CD4-positive, alpha-beta memory T cell (primary cell): ENCODE data around the gene CNTROB. TPM values are rescaled to one million over a fixed set of nuclear protein-coding genes. Genes with fewer than 3 reads are reported as not detected.

Experiments
- CTCF ChIA-PET: fragments of 350-600 bp; sonication (Branson Sonifier 250); formaldehyde crosslinking; loops from one replicate; lab custom pipeline; 2021; ENCODE audit warnings: inconsistent platforms; ENCODE audit not compliant: partially characterized antibody; lab: Charles Lee
- POLR2A ChIA-PET: fragments of 350-600 bp; sonication (Branson Sonifier 250); formaldehyde crosslinking; loops from one replicate; lab custom pipeline; 2021; ENCODE audit not compliant: partially characterized antibody; lab: Charles Lee
- DNase-seq, 5 donors: peaks; one replicate each; pipeline versions ENCODE4 v3.0.0 to v3.0.0-alpha.2; 2020 to 2022; ENCODE audit warnings: mixed read lengths in 1 of 5
- H3K27ac ChIP-seq: one replicate; pipeline ENCODE4 v1.7.0; 2013; ENCODE audit warnings: low read depth, low read length
- H3K27me3 ChIP-seq: 2 replicates; pipeline ENCODE4 v1.7.0; 2013; ENCODE audit warnings: mild to moderate bottlenecking, low read length, moderate library complexity; ENCODE audit not compliant: insufficient read depth
- H3K36me3 ChIP-seq: 2 replicates; pipeline ENCODE4 v1.7.0; 2013; ENCODE audit warnings: mild to moderate bottlenecking, low read length, moderate library complexity; ENCODE audit not compliant: insufficient read depth
- H3K4me1 ChIP-seq: 2 replicates; pipeline ENCODE4 v1.7.0; 2013; ENCODE audit warnings: mild to moderate bottlenecking, low read length, moderate library complexity; ENCODE audit not compliant: insufficient read depth
- H3K4me3 ChIP-seq, 2 donors: one replicate each; pipeline ENCODE4 v1.7.0; 2013; ENCODE audit warnings: low read length in 2 of 2, mild to moderate bottlenecking in 1 of 2
- H3K9me3 ChIP-seq, 2 donors: one replicate each; pipeline ENCODE4 v1.7.0; 2013; ENCODE audit warnings: low read length in 2 of 2, control low read depth in 1 of 2; ENCODE audit not compliant: control insufficient read depth in 1 of 2
- H3K27ac Mint-ChIP-seq, 7 donors: one replicate each; pipeline ENCODE4 v1.8.0; 2020 to 2021; ENCODE audit warnings: mixed read lengths in 7 of 7, mild to moderate bottlenecking in 6 of 7, inconsistent platforms in 3 of 7, moderate library complexity in 3 of 7
- H3K27me3 Mint-ChIP-seq, 2 donors: one replicate each; pipeline ENCODE4 v1.8.0; 2020 to 2021; ENCODE audit warnings: mixed read lengths in 2 of 2
- H3K36me3 Mint-ChIP-seq, 2 donors: one replicate each; pipeline ENCODE4 v1.8.0; 2020 to 2021; ENCODE audit warnings: mixed read lengths in 2 of 2, inconsistent platforms in 1 of 2, mild to moderate bottlenecking in 1 of 2
- H3K4me1 Mint-ChIP-seq, 4 donors: one replicate each; pipeline ENCODE4 v1.8.0; 2020 to 2021; ENCODE audit warnings: mixed read lengths in 4 of 4, mild to moderate bottlenecking in 1 of 4
- H3K4me3 Mint-ChIP-seq, 8 donors: one replicate each; pipeline ENCODE4 v1.8.0; 2020 to 2021; ENCODE audit warnings: mixed read lengths in 8 of 8, mild to moderate bottlenecking in 7 of 8, moderate library complexity in 6 of 8, inconsistent platforms in 3 of 8
- H3K9me3 Mint-ChIP-seq, 8 donors: one replicate each; pipeline ENCODE4 v1.8.0; 2020 to 2021; ENCODE audit warnings: mixed read lengths in 8 of 8, mild to moderate bottlenecking in 5 of 8, inconsistent platforms in 3 of 8, moderate library complexity in 1 of 8
- intact Hi-C: fragments of 100-400 bp; cut with micrococcal nuclease; formaldehyde crosslinking; loops from one replicate; pipeline ENCODE4 v1.15.1; 2023
- polyA plus RNA-seq, 2 donors: library from polyadenylated mRNA; unstranded; fragments of 300-500 nt; fragmentation: Illumina TruSeq; gene quantifications; one replicate each; pipeline ENCODE4 v1.2.3, GENCODE V29; 2021
- total RNA-seq, 2 experiments: library from RNA; stranded (reverse); gene quantifications; one replicate each; pipeline ENCODE4 v1.2.3, GENCODE V29; 2021

CNTROB gene
- total and polyA plus RNA-seq, 4 experiments from 2014 or later: 3.9 to 30.1 (median 21.2) TPM

GRCh38 chr17:7992516-7992915, 60.5 kb downstream of the CNTROB start:
- Mint-ChIP-seq H3K4me3 (peak overlapping the region in 1 of 8 donors; percentile 39), H3K36me3 (no peaks in the 10 kb centered on the region), H3K27ac (peak overlapping the region in 4 of 7 donors; percentile 27 to 73 (median 57)), H3K27me3 (peaks cover 0 to 6% of the 10 kb centered on the region in 2 donors), H3K4me1 (peaks cover 12 to 33% (median 20%) of the 10 kb centered on the region in 4 donors), H3K9me3 (peaks cover 0 to 3% (median 0%) of the 10 kb centered on the region in 8 donors)
- ChIA-PET POLR2A (interaction anchor here (0.6 kb wide), 1 partner anchor 80 kb away, joined by 4 read pairs; no protein-coding TSS in a partner anchor), CTCF (interaction anchor here (1.2 to 11.7 kb wide), 3 partner anchors 9 to 127 kb away, joined by 4 to 311 read pairs (median 5); partner anchors contain the start of gene RNF227)
- Histone ChIP-seq H3K27me3 (no peaks in the 10 kb centered on the region), H3K9me3 (no peaks in the 10 kb centered on the region), H3K4me3 (no peak overlapping the region), H3K36me3 (no peaks in the 10 kb centered on the region), H3K4me1 (peaks cover 16% of the 10 kb centered on the region), H3K27ac (no peak overlapping the region)
- no peak for DNase-seq
- intact Hi-C loops: no loop called here

DNA sequence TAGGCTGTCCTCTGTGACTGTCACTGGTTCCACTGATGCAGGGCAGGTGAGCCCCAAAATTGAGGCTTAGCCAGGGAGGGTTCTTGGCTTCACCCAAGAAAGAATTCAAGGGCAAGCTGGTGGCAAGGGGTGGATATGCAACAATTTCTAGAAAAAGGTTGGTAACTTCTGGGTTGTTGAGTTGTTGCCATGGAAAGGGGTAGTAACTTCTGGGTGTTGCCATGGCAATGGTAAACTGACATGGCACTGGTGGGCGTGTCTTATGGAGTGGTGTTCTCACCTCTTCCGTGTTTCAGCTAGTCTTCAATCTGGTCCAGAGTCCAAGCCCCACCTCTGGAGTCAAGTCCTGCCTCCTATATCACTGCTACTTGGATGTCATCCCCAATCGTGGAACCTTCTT, 60.9 kb downstream of the CNTROB start:
- Histone ChIP-seq H3K27me3 (no peaks in the 10 kb centered on the region), H3K4me3 (no peak overlapping the region), H3K9me3 (no peaks in the 10 kb centered on the region), H3K4me1 (peaks cover 16% of the 10 kb centered on the region), H3K36me3 (no peaks in the 10 kb centered on the region), H3K27ac (no peak overlapping the region)
- ChIA-PET CTCF (interaction anchor here (1.2 to 11.7 kb wide), 3 partner anchors 10 to 128 kb away, joined by 4 to 311 read pairs (median 5); partner anchors contain the start of gene RNF227), POLR2A (interaction anchor here (0.6 kb wide), 1 partner anchor 80 kb away, joined by 4 read pairs; no protein-coding TSS in a partner anchor)
- Mint-ChIP-seq H3K4me1 (peaks cover 12 to 33% (median 20%) of the 10 kb centered on the region in 4 donors), H3K9me3 (peaks cover 0 to 3% (median 0%) of the 10 kb centered on the region in 8 donors), H3K27me3 (peaks cover 0 to 6% of the 10 kb centered on the region in 2 donors), H3K36me3 (no peaks in the 10 kb centered on the region), H3K27ac (peak overlapping the region in 5 of 7 donors; percentile 26 to 82 (median 36)), H3K4me3 (peak overlapping the region in 2 of 8 donors; percentile 29 to 39)
- intact Hi-C loops: no loop called here
- peak in 1 of 5 donors; percentile 25 for DNase-seq

DNA sequence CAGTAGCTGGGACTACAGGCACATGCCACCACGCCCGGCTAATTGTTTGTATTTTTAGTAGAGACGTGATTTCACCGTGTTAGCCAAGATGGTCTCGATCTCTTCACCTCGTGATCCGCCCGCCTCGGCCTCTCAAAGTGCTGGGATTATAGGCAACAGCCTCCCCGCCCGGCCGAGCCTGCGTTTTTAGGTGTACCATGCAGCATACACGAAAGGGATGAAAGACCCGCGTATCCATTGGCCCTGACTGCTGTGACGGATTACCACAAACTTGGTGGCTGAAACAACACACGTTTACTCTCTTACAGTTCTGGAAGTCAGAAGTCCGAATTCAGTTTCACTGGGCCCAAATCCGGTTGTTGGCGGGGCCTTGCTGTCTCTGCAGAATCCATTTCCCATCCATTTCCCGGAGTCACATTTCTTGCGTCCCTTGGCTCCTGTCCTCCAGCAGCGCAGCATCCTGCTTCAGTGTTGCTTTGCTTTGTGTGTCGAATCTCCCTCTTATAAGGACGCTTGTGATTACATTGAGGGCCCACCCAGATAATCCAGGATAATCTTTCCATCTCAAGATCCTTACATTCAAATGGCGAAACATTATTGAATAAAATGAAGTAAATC, 62.1 kb downstream of the CNTROB start:
- Mint-ChIP-seq H3K9me3 (peaks cover 0 to 3% (median 0%) of the 10 kb centered on the region in 8 donors), H3K4me3 (no peak overlapping the region), H3K27ac (no peak overlapping the region), H3K27me3 (peaks cover 3 to 11% of the 10 kb centered on the region in 2 donors), H3K36me3 (no peaks in the 10 kb centered on the region), H3K4me1 (peaks cover 8 to 28% (median 17%) of the 10 kb centered on the region in 4 donors)
- ChIA-PET POLR2A (no interaction called here), CTCF (interaction anchor here (11.7 kb wide), 1 partner anchor 129 kb away, joined by 311 read pairs; no protein-coding TSS in a partner anchor)
- H3K9me3 ChIP-seq: no peaks in the 10 kb centered on the region
- no peak for DNase-seq
- intact Hi-C loops: no loop called here
- no peaks in the 10 kb centered on the region for H3K36me3 ChIP-seq
- H3K4me1 ChIP-seq: peaks cover 12% of the 10 kb centered on the region
- H3K4me3 ChIP-seq: no peak overlapping the region
- H3K27ac ChIP-seq: no peak overlapping the region
- H3K27me3 ChIP-seq: no peaks in the 10 kb centered on the region

DNA sequence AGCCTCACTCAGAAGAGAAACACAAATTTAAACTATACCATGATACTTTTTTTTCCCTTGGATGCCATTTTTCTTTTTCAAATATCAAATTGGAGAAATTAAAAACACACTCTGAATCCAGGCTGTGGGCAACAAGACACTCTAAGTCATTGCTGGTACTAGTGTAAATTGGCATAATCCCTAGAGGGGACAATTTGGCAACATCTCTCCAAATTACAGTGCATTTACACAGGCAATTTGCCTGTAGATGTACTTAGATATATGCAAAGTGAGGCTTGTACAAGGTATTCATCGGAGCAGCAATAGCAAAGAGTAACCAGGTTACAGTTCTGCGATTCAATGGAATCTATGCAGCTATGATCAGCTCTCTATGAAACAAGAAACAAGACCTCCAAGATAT, 63.7 kb downstream of the CNTROB start:
- Mint-ChIP-seq H3K27ac (no peak overlapping the region), H3K27me3 (peaks cover 10 to 12% of the 10 kb centered on the region in 2 donors), H3K36me3 (no peaks in the 10 kb centered on the region), H3K9me3 (no peaks in the 10 kb centered on the region), H3K4me3 (no peak overlapping the region), H3K4me1 (peaks cover 5 to 15% (median 8%) of the 10 kb centered on the region in 4 donors)
- intact Hi-C loops: no loop called here
- DNase-seq: no peak
- Histone ChIP-seq H3K27me3 (no peaks in the 10 kb centered on the region), H3K27ac (no peak overlapping the region), H3K36me3 (no peaks in the 10 kb centered on the region), H3K4me3 (no peak overlapping the region), H3K4me1 (peaks cover 5% of the 10 kb centered on the region), H3K9me3 (no peaks in the 10 kb centered on the region)
- ChIA-PET POLR2A (no interaction called here), CTCF (interaction anchor here (1.6 kb wide), 1 partner anchor 45 kb away, joined by 3 read pairs; no protein-coding TSS in a partner anchor)

GRCh38 chr17:7997186-7997585, 65.2 kb downstream of the CNTROB start:
- Histone ChIP-seq H3K9me3 (no peaks in the 10 kb centered on the region), H3K36me3 (no peaks in the 10 kb centered on the region), H3K4me1 (peaks cover 4% of the 10 kb centered on the region), H3K4me3 (no peak overlapping the region), H3K27me3 (peaks cover 9% of the 10 kb centered on the region), H3K27ac (no peak overlapping the region)
- peaks cover 5 to 10% (median 9%) of the 10 kb centered on the region in 4 donors for H3K4me1 Mint-ChIP-seq
- peak in 2 of 5 donors; percentile 17 to 25 for DNase-seq
- no peaks in the 10 kb centered on the region for H3K36me3 Mint-ChIP-seq
- no peak overlapping the region for H3K27ac Mint-ChIP-seq
- CTCF ChIA-PET: interaction anchor here (0.7 to 1.7 kb wide), 6 partner anchors 44 to 253 kb away, joined by 3 to 6 read pairs (median 4); partner anchors contain the start of gene NAA38
- intact Hi-C loops: no loop called here
- H3K4me3 Mint-ChIP-seq: no peak overlapping the region
- POLR2A ChIA-PET: no interaction called here
- H3K27me3 Mint-ChIP-seq: peaks cover 19 to 21% of the 10 kb centered on the region in 2 donors
- no peaks in the 10 kb centered on the region for H3K9me3 Mint-ChIP-seq

Other genes with a start within 250 kb of the CNTROB start
- 10 to 100 TPM; 89.1 to 97.4 TPM for gene TP53, start 244.7 kb upstream of the CNTROB start, total RNA-seq
- 10 to 100 TPM; 15.9 to 35.3 TPM for gene TP53, start 244.7 kb upstream of the CNTROB start, polyA plus RNA-seq
- gene WRAP53, start 243.7 kb upstream of the CNTROB start, total RNA-seq: 10 to 100 TPM; 11.9 to 12.5 TPM
- 10 to 100 TPM in 1 of 2 donors, 1 to 10 TPM in 1; 9.8 to 13.1 TPM for gene WRAP53, start 243.7 kb upstream of the CNTROB start, polyA plus RNA-seq
- gene EFNB3, start 227.0 kb upstream of the CNTROB start, total RNA-seq: under 1 TPM; 0.09 to 0.11 TPM
- not detected for gene EFNB3, start 227.0 kb upstream of the CNTROB start, polyA plus RNA-seq
- not detected for gene DNAH2, start 214.5 kb upstream of the CNTROB start, total RNA-seq
- not detected for gene DNAH2, start 214.5 kb upstream of the CNTROB start, polyA plus RNA-seq
- gene KDM6B, start 98.0 kb upstream of the CNTROB start, total RNA-seq: 100 to 1,000 TPM; 119 to 129 TPM
- gene KDM6B, start 98.0 kb upstream of the CNTROB start, polyA plus RNA-seq: 1 to 10 TPM in 1 of 2 donors, not detected in 1; 1.7 TPM
- gene TMEM88, start 77.1 kb upstream of the CNTROB start, total RNA-seq: 1 to 10 TPM; 6.2 to 7.9 TPM
- gene TMEM88, start 77.1 kb upstream of the CNTROB start, polyA plus RNA-seq: not detected
- gene NAA38, start 74.6 kb upstream of the CNTROB start, total RNA-seq: 10 to 100 TPM; 23.1 to 25.8 TPM
- gene NAA38, start 74.6 kb upstream of the CNTROB start, polyA plus RNA-seq: 100 to 1,000 TPM; 139 to 149 TPM
- 10 to 100 TPM in 1 of 2 experiments, 1 to 10 TPM in 1; 8.7 to 11.4 TPM for gene CYB5D1, start 74.2 kb upstream of the CNTROB start, total RNA-seq
- 1 to 10 TPM; 5.1 to 5.2 TPM for gene CYB5D1, start 74.2 kb upstream of the CNTROB start, polyA plus RNA-seq
- gene CHD3, start 43.4 kb upstream of the CNTROB start, total RNA-seq: 100 to 1,000 TPM; 274 to 287 TPM
- 10 to 100 TPM in 1 of 2 donors, under 1 TPM in 1; 0.84 to 24.4 TPM for gene CHD3, start 43.4 kb upstream of the CNTROB start, polyA plus RNA-seq
- gene RNF227, start 15.9 kb upstream of the CNTROB start, total RNA-seq: 1 to 10 TPM; 6.7 to 7.4 TPM
- gene RNF227, start 15.9 kb upstream of the CNTROB start, polyA plus RNA-seq: 1 to 10 TPM; 2.3 to 3.6 TPM
- 10 to 100 TPM; 13.4 to 14.4 TPM for gene KCNAB3, start 2.4 kb upstream of the CNTROB start, total RNA-seq
- gene KCNAB3, start 2.4 kb upstream of the CNTROB start, polyA plus RNA-seq: under 1 TPM in 1 of 2 donors, not detected in 1; 0.53 TPM
- gene TRAPPC1, start 260 bp upstream of the CNTROB start, total RNA-seq: 100 to 1,000 TPM; 116 TPM
- gene TRAPPC1, start 260 bp upstream of the CNTROB start, polyA plus RNA-seq: 100 to 1,000 TPM; 239 to 240 TPM
- not detected for gene GUCY2D, start 70.4 kb downstream of the CNTROB start, total RNA-seq
- gene GUCY2D, start 70.4 kb downstream of the CNTROB start, polyA plus RNA-seq: under 1 TPM; 0.18 TPM
- under 1 TPM in 1 of 2 experiments, not detected in 1; 0.15 TPM for gene ALOX15B, start 106.9 kb downstream of the CNTROB start, total RNA-seq
- gene ALOX15B, start 106.9 kb downstream of the CNTROB start, polyA plus RNA-seq: not detected
- gene ALOX12B, start 155.5 kb downstream of the CNTROB start, total RNA-seq: under 1 TPM in 1 of 2 experiments, not detected in 1; 0.44 TPM
- gene ALOX12B, start 155.5 kb downstream of the CNTROB start, polyA plus RNA-seq: under 1 TPM in 1 of 2 donors, not detected in 1; 0.79 TPM
- under 1 TPM; 0.32 to 0.33 TPM for gene ALOXE3, start 186.3 kb downstream of the CNTROB start, total RNA-seq
- gene ALOXE3, start 186.3 kb downstream of the CNTROB start, polyA plus RNA-seq: under 1 TPM in 1 of 2 donors, not detected in 1; 0.20 TPM
- not detected for gene HES7, start 191.9 kb downstream of the CNTROB start, total RNA-seq
- not detected for gene HES7, start 191.9 kb downstream of the CNTROB start, polyA plus RNA-seq
- gene PER1, start 220.2 kb downstream of the CNTROB start, total RNA-seq: 10 to 100 TPM; 78.9 to 79.4 TPM
- 10 to 100 TPM in 1 of 2 donors, 1 to 10 TPM in 1; 3.7 to 18.6 TPM for gene PER1, start 220.2 kb downstream of the CNTROB start, polyA plus RNA-seq
- 100 to 1,000 TPM; 190 to 203 TPM for gene VAMP2, start 230.7 kb downstream of the CNTROB start, total RNA-seq
- gene VAMP2, start 230.7 kb downstream of the CNTROB start, polyA plus RNA-seq: 100 to 1,000 TPM in 1 of 2 donors, 10 to 100 TPM in 1; 41.6 to 106 TPM
- 10 to 100 TPM; 25.0 to 25.3 TPM for gene TMEM107, start 244.2 kb downstream of the CNTROB start, total RNA-seq
- gene TMEM107, start 244.2 kb downstream of the CNTROB start, polyA plus RNA-seq: 10 to 100 TPM; 42.4 to 43.7 TPM